SK-N-SH (cell line): ENCODE data around the gene ZNF664. TPM values are rescaled to one million over a fixed set of nuclear protein-coding genes. Genes with fewer than 3 reads are reported as not detected.

Experiments
- CTCF ChIA-PET: fragments of 300-600, 350-600 bp; formaldehyde crosslinking; extraction: SDS; loops from one replicate; lab custom pipeline; 2021; lab: Yijun Ruan, JAX
- POLR2A ChIA-PET: fragments of 350-600 bp; sonication (Branson Sonifier 250); formaldehyde crosslinking; extraction: SDS; loops from one replicate; lab custom pipeline; 2020; ENCODE audit warnings: antibody characterized with exemption, inconsistent platforms; lab: Yijun Ruan, JAX
- DNase-seq: peaks from one replicate; pipeline ENCODE4 v3.0.0; 2012
- H2AFZ ChIP-seq: fragments of 200-600 bp; sonication (generic); 2 replicates; pipeline ENCODE4 v1.8.1; 2016; ENCODE audit warnings: antibody characterized with exemption, mild to moderate bottlenecking, low read depth
- H3F3A ChIP-seq: fragments of 200-600 bp; sonication (generic); replicated peaks from 2 replicates; pipeline ENCODE3; 2016; ENCODE audit warnings: antibody characterized with exemption, mild to moderate bottlenecking; ENCODE audit not compliant: insufficient read depth
- H3K27ac ChIP-seq, 2 experiments: fragments of 200-500 bp in 1 of 2; fragments of 200-600 bp in 1 of 2; sonication (Bioruptor generic) in 1 of 2; sonication (generic), shearing (Covaris generic) in 1 of 2; 2 replicates each; pipeline versions ENCODE4 v1.5.1 to v1.6.1; 2014 to 2016; ENCODE audit warnings: low read depth in 2 of 2, inconsistent platforms in 1 of 2, low read length in 1 of 2, mild to moderate bottlenecking in 1 of 2, mixed read lengths in 1 of 2
- H3K27me3 ChIP-seq: fragments of 200-600 bp; sonication (generic), shearing (Covaris generic); 2 replicates; pipeline ENCODE4 v1.6.1; 2016; ENCODE audit warnings: mixed run types; ENCODE audit not compliant: insufficient read depth
- H3K36me3 ChIP-seq, 2 experiments: fragments of 200-500 bp in 1 of 2; fragments of 200-600 bp in 1 of 2; sonication (Bioruptor generic) in 1 of 2; sonication (generic) in 1 of 2; replicated peaks in 1 of 2; 2 replicates each; pipeline versions ENCODE3 to v1.5.1; 2014 to 2016; ENCODE audit warnings: low read length in 1 of 2, mild to moderate bottlenecking in 1 of 2; ENCODE audit not compliant: insufficient read depth in 2 of 2, control insufficient read depth in 1 of 2
- H3K4me1 ChIP-seq, 2 experiments: fragments of 200-500 bp in 1 of 2; fragments of 200-600 bp in 1 of 2; sonication (Bioruptor generic) in 1 of 2; sonication (generic), shearing (Covaris generic) in 1 of 2; 2 replicates each; pipeline versions ENCODE4 v1.5.1 to v1.6.1; 2014 to 2016; ENCODE audit warnings: low read depth in 1 of 2, low read length in 1 of 2, mixed run types in 1 of 2; ENCODE audit not compliant: insufficient read depth in 2 of 2, control insufficient read depth in 1 of 2
- H3K4me2 ChIP-seq: fragments of 200-600 bp; sonication (generic), shearing (Covaris generic); 2 replicates; pipeline ENCODE4 v1.6.1; 2017; ENCODE audit warnings: mixed run types
- H3K4me3 ChIP-seq, 2 experiments: fragments of 200-500 bp in 1 of 2; fragments of 200-600 bp in 1 of 2; sonication (Bioruptor generic) in 1 of 2; sonication (generic), shearing (Covaris generic) in 1 of 2; 2 replicates each; pipeline versions ENCODE4 v1.5.1 to v1.8.1; 2014 to 2016; ENCODE audit warnings: low read depth in 2 of 2, inconsistent platforms in 1 of 2, low read length in 1 of 2, mild to moderate bottlenecking in 1 of 2, mixed read lengths in 1 of 2, moderate library complexity in 1 of 2
- H3K79me2 ChIP-seq: fragments of 200-600 bp; sonication (generic); 2 replicates; pipeline ENCODE4 v1.8.1; 2017; ENCODE audit warnings: mild to moderate bottlenecking; ENCODE audit not compliant: insufficient read depth
- H3K9ac ChIP-seq: fragments of 200-600 bp; sonication (generic); 2 replicates; pipeline ENCODE4 v1.6.1; 2017; ENCODE audit warnings: mixed run types
- H3K9me2 ChIP-seq: fragments of 200-600 bp; sonication (generic); 2 replicates; pipeline ENCODE4 v1.6.1; 2017; ENCODE audit warnings: mixed run types
- H3K9me3 ChIP-seq: fragments of 200-600 bp; sonication (generic); 2 replicates; pipeline ENCODE4 v1.6.1; 2017; ENCODE audit warnings: mixed run types, mild to moderate bottlenecking, moderate library complexity
- H4K20me1 ChIP-seq: fragments of 200-600 bp; sonication (generic); 2 replicates; pipeline ENCODE4 v1.6.1; 2017; ENCODE audit warnings: mild to moderate bottlenecking, mixed run types; ENCODE audit not compliant: insufficient read depth
- CHD2 ChIP-seq: fragments of 150-350 bp; IDR thresholded peaks from 2 replicates; pipeline ENCODE4 v1.6.1; 2018; ENCODE audit warnings: low read length; ENCODE audit not compliant: partially characterized antibody
- CTCF ChIP-seq: fragments of 200-600 bp; sonication (generic); IDR thresholded peaks from 2 replicates; pipeline ENCODE4 v1.6.1; 2017; ENCODE audit warnings: antibody characterized with exemption, mild to moderate bottlenecking, moderate library complexity
- ELF1 ChIP-seq: IDR thresholded peaks from 2 replicates; pipeline ENCODE4 v1.4.0; 2012
- IRF3 ChIP-seq: fragments of 150-350 bp; IDR thresholded peaks from 2 replicates; pipeline ENCODE4 v1.6.1; 2016; ENCODE audit warnings: mild to moderate bottlenecking, low read depth, low read length
- NFIC ChIP-seq: IDR thresholded peaks from 2 replicates; pipeline ENCODE4 v1.4.0; 2012; ENCODE audit warnings: borderline replicate concordance
- RAD21 ChIP-seq: IDR thresholded peaks from 2 replicates; pipeline ENCODE4 v1.6.1; 2012; ENCODE audit warnings: mild to moderate bottlenecking, low read length
- REST ChIP-seq: IDR thresholded peaks from 2 replicates; pipeline ENCODE4 v1.6.1; 2012; ENCODE audit warnings: mild to moderate bottlenecking, low read depth, low read length, moderate library complexity
- SMC3 ChIP-seq: IDR thresholded peaks from 2 replicates; pipeline ENCODE4 v1.6.1; 2012; ENCODE audit warnings: low read depth, low read length, improper control_type of control experiment
- TEAD4 ChIP-seq: IDR thresholded peaks from 2 replicates; pipeline ENCODE4 v1.4.0; 2012; ENCODE audit warnings: mild to moderate bottlenecking, borderline replicate concordance; ENCODE audit not compliant: insufficient read depth
- YY1 ChIP-seq: IDR thresholded peaks from 2 replicates; pipeline ENCODE4 v1.4.0; 2012; ENCODE audit warnings: low read depth, mild to moderate bottlenecking
- WGBS: methylation state at CpG from one replicate; pipeline ENCODE4 v1.1.6; 2017; ENCODE audit warnings: low lambda C conversion rate; 5-methylcytosine and 5-hydroxymethylcytosine counted together
- polyA plus RNA-seq, 3 experiments: library from polyadenylated mRNA; depleted of rRNA; stranded (reverse); fragments of >200 nt; gene quantifications; 2 replicates each; pipeline ENCODE4 v1.2.3, GENCODE V29; 2012

ZNF664 gene
- polyA plus RNA-seq, 1 of the 3 experiments (the other 2 are of a cell fraction), result 34.9 TPM

- Histone ChIP-seq H3K79me2 (peaks cover 59% of the 10 kb centered on the region), H3K9me3 (no peaks in the 10 kb centered on the region), H3K27me3 (no peaks in the 10 kb centered on the region), H2AFZ (no peak overlapping the region), H3K36me3 (peaks cover 3 to 6% of the 10 kb centered on the region in 2 experiments), H3K9me2 (no peaks in the 10 kb centered on the region), H3K4me2 (no peak overlapping the region), H3K4me1 (peaks cover 0 to 19% of the 10 kb centered on the region in 2 experiments; a peak in 3 of 4 replicates), H3F3A (no peaks in the 10 kb centered on the region), H3K9ac (no peak overlapping the region), H4K20me1 (peaks cover 6% of the 10 kb centered on the region), H3K27ac (no peak overlapping the region), H3K4me3 (no peak overlapping the region)
- ChIA-PET POLR2A (no interaction called here), CTCF (interaction anchor here (0.6 to 1.8 kb wide), 4 partner anchors 10 to 25 kb away, joined by 3 to 5 read pairs (median 3); partner anchors contain the start of gene ZNF664)
- DNase-seq, result no peak
- 92% methylated on average over 12 of the region's 12 CpGs for WGBS
- TF ChIP-seq SMC3, result no peak
- no peak for TF ChIP-seq REST
- no peak for TF ChIP-seq CTCF
- TF ChIP-seq RAD21, result no peak
- TF ChIP-seq YY1, result no peak
- TF ChIP-seq TEAD4, result no peak
- TF ChIP-seq ELF1, result no peak
- TF ChIP-seq IRF3, result no peak
Measured at GRCh38 chr12:123961585-123962345, 11.2 kb upstream of the ZNF664 start.

- POLR2A ChIA-PET, result no interaction called here
- TF ChIP-seq NFIC (no peak), CHD2 (no peak), REST (no peak), CTCF (no peak)
Measured at GRCh38 chr12:123962513-123962912, 10.5 kb upstream of the ZNF664 start.

More at GRCh38 chr12:123962513-123962912, 10.5 kb upstream of the ZNF664 start:
- Histone ChIP-seq H3K9me3 (no peaks in the 10 kb centered on the region), H4K20me1 (peaks cover 11% of the 10 kb centered on the region), H3K9ac (no peak overlapping the region), H3K4me1 (peaks cover 0 to 19% of the 10 kb centered on the region in 2 experiments; a peak in 3 of 4 replicates), H3K9me2 (no peaks in the 10 kb centered on the region), H3F3A (no peaks in the 10 kb centered on the region), H3K27ac (no peak overlapping the region), H3K27me3 (no peaks in the 10 kb centered on the region), H3K79me2 (peaks cover 67% of the 10 kb centered on the region), H3K4me2 (no peak overlapping the region), H3K36me3 (peaks cover 2 to 10% of the 10 kb centered on the region in 2 experiments), H2AFZ (no peak overlapping the region), H3K4me3 (no peak overlapping the region)
- CTCF ChIA-PET, result interaction anchor here (0.6 to 1.5 kb wide), 3 partner anchors 10 to 21 kb away, joined by 3 read pairs; partner anchors contain the start of gene ZNF664
- 85% methylated on average over 5 of the region's 5 CpGs for WGBS
- DNase-seq, result no peak
